ENCODE measurements around the gene CCDC24. TPM values are rescaled to one million over a fixed set of nuclear protein-coding genes. Genes with fewer than 3 reads are reported as not detected.

The CCDC24 gene
- total and polyA plus RNA-seq, 2 of the 13 experiments (the other 11 are each of a cell fraction or from before 2014, with no cell fraction given), result 1.4 to 2.9 TPM

DNA sequence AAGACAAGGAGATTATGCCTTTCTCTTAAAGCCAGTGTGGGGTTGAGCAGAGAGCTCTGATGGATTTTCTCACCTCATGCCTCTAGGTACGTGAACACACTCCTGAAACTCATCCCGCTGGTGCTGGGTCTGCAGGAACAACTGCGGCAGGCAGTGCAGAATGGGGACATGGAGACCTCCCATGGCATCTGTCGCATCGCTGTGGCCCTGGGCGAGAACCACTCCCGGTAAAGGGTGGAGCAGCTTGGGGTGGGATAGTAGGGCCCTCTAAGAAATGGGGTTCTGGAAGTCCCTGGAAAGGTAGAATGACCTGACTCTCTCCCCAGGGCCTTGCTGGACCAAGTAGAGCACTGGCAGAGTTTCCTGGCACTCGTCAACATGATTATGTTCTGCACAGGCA lies 35.2 kb upstream of the CCDC24 start:
- CTCF ChIA-PET (ENCODE audit: low intra/inter-chr PET ratio, low total read pairs), result no interaction called here

DNA sequence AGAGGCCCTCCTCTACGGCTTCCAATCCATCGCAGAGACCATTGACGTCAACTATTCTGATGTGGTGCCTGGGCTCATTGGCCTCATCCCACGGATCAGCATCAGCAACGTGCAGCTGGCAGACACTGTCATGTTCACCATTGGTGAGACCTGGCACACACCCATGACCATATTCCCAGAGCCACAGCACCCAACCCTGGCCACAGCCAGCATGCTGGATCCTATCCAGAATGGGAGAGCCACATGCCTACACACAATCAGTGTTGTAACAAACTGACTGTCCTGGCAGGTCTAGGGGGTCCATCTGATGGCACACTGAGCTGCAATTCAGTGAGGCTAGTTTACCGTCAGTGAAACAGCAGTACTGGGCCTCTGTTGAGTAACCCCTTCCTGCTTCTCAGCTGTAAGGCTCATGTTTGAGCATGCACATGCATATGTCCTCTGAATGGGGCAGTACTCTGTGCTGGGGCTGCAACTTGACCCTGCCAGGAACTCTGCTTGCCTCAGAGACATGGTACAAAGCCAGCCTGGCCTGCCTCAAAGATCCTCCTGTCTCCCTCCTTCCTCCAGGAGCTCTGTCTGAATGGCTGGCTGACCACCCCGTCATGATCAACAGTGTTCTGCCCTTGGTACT lies 33.9 kb upstream of the CCDC24 start:
- POLR2A ChIA-PET, result no interaction called here
- ATAC-seq (no peak), DNase-seq (ENCODE audit: low spot score) (no peak), FAIRE-seq (no peak)
- intact Hi-C loops (cut with micrococcal nuclease; ENCODE audit: unreplicated experiment) (no loop called here), in situ Hi-C loops (cut with HindIII; ENCODE audit: extremely low pct_ligation_motif_present, low pct_unique_long_range_greater_than_20kb) (no loop called here)
- H2AFZ ChIP-seq (ENCODE audit: low read length), result no peak overlapping the region
- WGBS (ENCODE audit: low lambda C conversion rate), result 95% methylated on average over 6 of the region's 7 CpGs
- no peaks in the 10 kb centered on the region for H3K27me3 ChIP-seq (ENCODE audit: control insufficient read depth in 1 of 2, insufficient read depth in 2 of 2, low read length in 2 of 2)
- H3K9ac ChIP-seq (ENCODE audit: insufficient read depth, low read depth, low read length), result no peak overlapping the region
- H3K4me1 ChIP-seq (ENCODE audit: insufficient read depth, low read length), result no peaks in the 10 kb centered on the region
- no peaks in the 10 kb centered on the region for H4K20me1 ChIP-seq (ENCODE audit: insufficient read depth, low read length)
- peaks cover 4 to 21% of the 10 kb centered on the region in 2 experiments; a peak in 4 of 5 replicates for H3K36me3 ChIP-seq (replicated peaks in 1 of 2; ENCODE audit: control insufficient read depth in 1 of 2, insufficient read depth in 2 of 2, low read length in 2 of 2)
- no peak overlapping the region for H3K27ac ChIP-seq (ENCODE audit: extremely low read length, insufficient read depth, low read length)
- no TSS peak for BruUV-seq (replicated peaks)
- H3K4me3 ChIP-seq (replicated peaks in 1 of 3; ENCODE audit: insufficient read depth in 1 of 3, low read depth in 2 of 3, low read length in 3 of 3), result no peak overlapping the region
- no peaks in the 10 kb centered on the region for H3K9me3 ChIP-seq (ENCODE audit: low read length)
- H3K79me2 ChIP-seq (ENCODE audit: insufficient read depth, low read length), result no peaks in the 10 kb centered on the region
- H3K4me2 ChIP-seq (ENCODE audit: low read depth, low read length), result no peak overlapping the region
- CTCF ChIA-PET (ENCODE audit: low intra/inter-chr PET ratio, low total read pairs), result no interaction called here
- TF ChIP-seq, protein P1, sequence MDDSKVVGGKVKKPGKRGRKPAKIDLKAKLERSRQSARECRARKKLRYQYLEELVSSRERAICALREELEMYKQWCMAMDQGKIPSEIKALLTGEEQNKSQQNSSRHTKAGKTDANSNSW (CRISPR knock-in tag; IDR thresholded peaks at IDR 0.05; ENCODE audit: borderline replicate concordance), result no peak
- no peak for TF ChIP-seq MATR3 (CRISPR knock-in tag; IDR thresholded peaks at IDR 0.05)
- TF ChIP-seq, protein P2, sequence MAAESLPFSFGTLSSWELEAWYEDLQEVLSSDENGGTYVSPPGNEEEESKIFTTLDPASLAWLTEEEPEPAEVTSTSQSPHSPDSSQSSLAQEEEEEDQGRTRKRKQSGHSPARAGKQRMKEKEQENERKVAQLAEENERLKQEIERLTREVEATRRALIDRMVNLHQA (CRISPR knock-in tag; IDR thresholded peaks at IDR 0.05), result no peak
- TF ChIP-seq IRF2 (CRISPR knock-in tag; IDR thresholded peaks at IDR 0.05), result no peak
- TF ChIP-seq, protein P3, sequence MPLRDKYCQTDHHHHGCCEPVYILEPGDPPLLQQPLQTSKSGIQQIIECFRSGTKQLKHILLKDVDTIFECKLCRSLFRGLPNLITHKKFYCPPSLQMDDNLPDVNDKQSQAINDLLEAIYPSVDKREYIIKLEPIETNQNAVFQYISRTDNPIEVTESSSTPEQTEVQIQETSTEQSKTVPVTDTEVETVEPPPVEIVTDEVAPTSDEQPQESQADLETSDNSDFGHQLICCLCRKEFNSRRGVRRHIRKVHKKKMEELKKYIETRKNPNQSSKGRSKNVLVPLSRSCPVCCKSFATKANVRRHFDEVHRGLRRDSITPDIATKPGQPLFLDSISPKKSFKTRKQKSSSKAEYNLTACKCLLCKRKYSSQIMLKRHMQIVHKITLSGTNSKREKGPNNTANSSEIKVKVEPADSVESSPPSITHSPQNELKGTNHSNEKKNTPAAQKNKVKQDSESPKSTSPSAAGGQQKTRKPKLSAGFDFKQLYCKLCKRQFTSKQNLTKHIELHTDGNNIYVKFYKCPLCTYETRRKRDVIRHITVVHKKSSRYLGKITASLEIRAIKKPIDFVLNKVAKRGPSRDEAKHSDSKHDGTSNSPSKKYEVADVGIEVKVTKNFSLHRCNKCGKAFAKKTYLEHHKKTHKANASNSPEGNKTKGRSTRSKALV (CRISPR knock-in tag; IDR thresholded peaks at IDR 0.05), result no peak
- no peak for TF ChIP-seq CHD4 (IDR thresholded peaks at IDR 0.05; ENCODE audit: borderline replicate concordance, low read length)
- no peak for TF ChIP-seq SPEN (CRISPR knock-in tag; IDR thresholded peaks at IDR 0.05; ENCODE audit: low read depth)

More for the DNA sequence above, 35.2 kb upstream of the CCDC24 start:
- Histone ChIP-seq H3K4me2 (ENCODE audit: low read depth, low read length) (no peak overlapping the region), H3K9me3 (ENCODE audit: low read length) (no peaks in the 10 kb centered on the region), H4K20me1 (ENCODE audit: insufficient read depth, low read length) (no peaks in the 10 kb centered on the region), H3K9ac (ENCODE audit: insufficient read depth, low read depth, low read length) (no peak overlapping the region), H3K27me3 (ENCODE audit: control insufficient read depth in 1 of 2, insufficient read depth in 2 of 2, low read length in 2 of 2) (no peaks in the 10 kb centered on the region), H3K79me2 (ENCODE audit: insufficient read depth, low read length) (no peaks in the 10 kb centered on the region), H3K4me1 (ENCODE audit: insufficient read depth, low read length) (no peaks in the 10 kb centered on the region), H2AFZ (ENCODE audit: low read length) (no peak overlapping the region), H3K27ac (ENCODE audit: extremely low read length, insufficient read depth, low read length) (no peak overlapping the region), H3K36me3 (replicated peaks in 1 of 2; ENCODE audit: control insufficient read depth in 1 of 2, insufficient read depth in 2 of 2, low read length in 2 of 2) (peaks cover 0 to 21% of the 10 kb centered on the region in 2 experiments; a peak in 2 of 5 replicates), H3K4me3 (replicated peaks in 1 of 3; ENCODE audit: insufficient read depth in 1 of 3, low read depth in 2 of 3, low read length in 3 of 3) (no peak overlapping the region)
- no peak for ATAC-seq
- intact Hi-C loops (cut with micrococcal nuclease; ENCODE audit: unreplicated experiment), result no loop called here
- no peak for FAIRE-seq
- in situ Hi-C loops (cut with HindIII; ENCODE audit: extremely low pct_ligation_motif_present, low pct_unique_long_range_greater_than_20kb), result no loop called here
- no peak for DNase-seq (ENCODE audit: low spot score)
- WGBS (ENCODE audit: low lambda C conversion rate), result 98% methylated on average over 5 of the region's 8 CpGs
- POLR2A ChIA-PET, result no interaction called here
- TF ChIP-seq AHR (CRISPR knock-in tag; IDR thresholded peaks at IDR 0.05), result no peak
- no TSS peak for BruUV-seq (replicated peaks)

Measured in HepG2 (cell line).